Measurements from ENCODE around the gene AKR1A1.
A peak's percentile ranks its signal among the peaks of the same experiment; 100 is the strongest.

The AKR1A1 gene

GRCh38 chr1:45566722-45567121, 16.1 kb downstream of the AKR1A1 start:
- Histone ChIP-seq H2BK15ac (ENCODE audit: low read depth, poor library complexity, severe bottlenecking) (no peak overlapping the region), H3K23ac (ENCODE audit: low read length in 2 of 2) (no peak overlapping the region), H4K8ac (ENCODE audit: low read length) (no peak overlapping the region), H3K79me1 (replicated peaks; ENCODE audit: low read length, poor library complexity, severe bottlenecking) (peaks cover 30% of the 10 kb centered on the region), H4K91ac (ENCODE audit: low read length) (no peak overlapping the region), H2BK5ac (ENCODE audit: low read depth, low read length, poor library complexity, severe bottlenecking) (no peak overlapping the region), H3K18ac (ENCODE audit: low read depth in 1 of 2, low read length in 2 of 2) (no peak overlapping the region), H2BK120ac (ENCODE audit: low read depth, low read length) (no peak overlapping the region), H3K9me3 (ENCODE audit: control insufficient read depth, low read length) (no peaks in the 10 kb centered on the region), H3K4me1 (ENCODE audit: control insufficient read depth, insufficient read depth, low read depth, low read length) (no peaks in the 10 kb centered on the region), H3K4me2 (ENCODE audit: low read length, poor library complexity, severe bottlenecking) (no peak overlapping the region), H3K27me3 (ENCODE audit: control insufficient read depth in 1 of 2, insufficient read depth in 1 of 2, low read length in 2 of 2) (no peaks in the 10 kb centered on the region), H3K9ac (ENCODE audit: low read length) (peak overlapping the region; percentile 27), H2AFZ (ENCODE audit: low read depth, low read length) (no peak overlapping the region), H3K4ac (ENCODE audit: low read depth in 1 of 2, low read length in 2 of 2) (no peak overlapping the region), H3K27ac (ENCODE audit: low read length, poor library complexity, severe bottlenecking) (no peak overlapping the region), H3K36me3 (ENCODE audit: control insufficient read depth in 1 of 2, insufficient read depth in 2 of 2, low read depth in 1 of 2, low read length in 2 of 2) (peaks cover 64 to 70% of the 10 kb centered on the region in 2 experiments), H3K4me3 (ENCODE audit: insufficient read depth in 1 of 2, low read depth in 1 of 2, low read length in 2 of 2) (no peak overlapping the region), H3K14ac (ENCODE audit: low read length in 2 of 2) (no peak overlapping the region), H2BK12ac (ENCODE audit: low read length in 2 of 2) (no peak overlapping the region), H2AK5ac (ENCODE audit: low read length, severe bottlenecking) (no peak overlapping the region)
- WGBS: 75% methylated on average over 5 of the region's 5 CpGs
- no peak for DNase-seq

GRCh38 chr1:45567911-45568310, 17.3 kb downstream of the AKR1A1 start:
- Histone ChIP-seq H3K79me1 (replicated peaks; ENCODE audit: low read length, poor library complexity, severe bottlenecking) (peaks cover 25% of the 10 kb centered on the region), H4K8ac (ENCODE audit: low read length) (peak overlapping the region; percentile 19), H3K4me2 (ENCODE audit: low read length, poor library complexity, severe bottlenecking) (no peak overlapping the region), H2BK5ac (ENCODE audit: low read depth, low read length, poor library complexity, severe bottlenecking) (no peak overlapping the region), H3K4ac (ENCODE audit: low read depth in 1 of 2, low read length in 2 of 2) (no peak overlapping the region), H3K18ac (ENCODE audit: low read depth in 1 of 2, low read length in 2 of 2) (no peak overlapping the region), H2BK15ac (ENCODE audit: low read depth, poor library complexity, severe bottlenecking) (no peak overlapping the region), H4K91ac (ENCODE audit: low read length) (no peak overlapping the region), H3K36me3 (ENCODE audit: control insufficient read depth in 1 of 2, insufficient read depth in 2 of 2, low read depth in 1 of 2, low read length in 2 of 2) (peaks cover 57 to 59% of the 10 kb centered on the region in 2 experiments), H3K27me3 (ENCODE audit: control insufficient read depth in 1 of 2, insufficient read depth in 1 of 2, low read length in 2 of 2) (no peaks in the 10 kb centered on the region), H2AK5ac (ENCODE audit: low read length, severe bottlenecking) (no peak overlapping the region), H3K4me3 (ENCODE audit: insufficient read depth in 1 of 2, low read depth in 1 of 2, low read length in 2 of 2) (no peak overlapping the region), H3K9me3 (ENCODE audit: control insufficient read depth, low read length) (no peaks in the 10 kb centered on the region), H3K9ac (ENCODE audit: low read length) (no peak overlapping the region), H2BK120ac (ENCODE audit: low read depth, low read length) (no peak overlapping the region), H3K27ac (ENCODE audit: low read length, poor library complexity, severe bottlenecking) (no peak overlapping the region), H3K14ac (ENCODE audit: low read length in 2 of 2) (no peak overlapping the region), H3K4me1 (ENCODE audit: control insufficient read depth, insufficient read depth, low read depth, low read length) (no peaks in the 10 kb centered on the region), H3K23ac (ENCODE audit: low read length in 2 of 2) (no peak overlapping the region), H2BK12ac (ENCODE audit: low read length in 2 of 2) (no peak overlapping the region), H2AFZ (ENCODE audit: low read depth, low read length) (no peak overlapping the region)
- 92% methylated on average over 7 of the region's 7 CpGs for WGBS
- no peak for DNase-seq

GRCh38 chr1:45568421-45568820, 17.8 kb downstream of the AKR1A1 start:
- H3K4me3 ChIP-seq (ENCODE audit: insufficient read depth in 1 of 2, low read depth in 1 of 2, low read length in 2 of 2): no peak overlapping the region
- no peak overlapping the region for H4K91ac ChIP-seq (ENCODE audit: low read length)
- DNase-seq: no peak
- no peak overlapping the region for H2AFZ ChIP-seq (ENCODE audit: low read depth, low read length)
- H3K27me3 ChIP-seq (ENCODE audit: control insufficient read depth in 1 of 2, insufficient read depth in 1 of 2, low read length in 2 of 2): no peaks in the 10 kb centered on the region
- no peak overlapping the region for H3K9ac ChIP-seq (ENCODE audit: low read length)
- no peaks in the 10 kb centered on the region for H3K9me3 ChIP-seq (ENCODE audit: control insufficient read depth, low read length)
- no peak overlapping the region for H3K27ac ChIP-seq (ENCODE audit: low read length, poor library complexity, severe bottlenecking)
- H3K79me1 ChIP-seq (replicated peaks; ENCODE audit: low read length, poor library complexity, severe bottlenecking): peaks cover 26% of the 10 kb centered on the region
- no peak overlapping the region for H2AK5ac ChIP-seq (ENCODE audit: low read length, severe bottlenecking)
- no peak overlapping the region for H3K4me2 ChIP-seq (ENCODE audit: low read length, poor library complexity, severe bottlenecking)
- no peak overlapping the region for H3K23ac ChIP-seq (ENCODE audit: low read length in 2 of 2)
- no peak overlapping the region for H3K14ac ChIP-seq (ENCODE audit: low read length in 2 of 2)
- H2BK15ac ChIP-seq (ENCODE audit: low read depth, poor library complexity, severe bottlenecking): no peak overlapping the region
- H2BK12ac ChIP-seq (ENCODE audit: low read length in 2 of 2): no peak overlapping the region
- H3K4ac ChIP-seq (ENCODE audit: low read depth in 1 of 2, low read length in 2 of 2): no peak overlapping the region
- H3K36me3 ChIP-seq (ENCODE audit: control insufficient read depth in 1 of 2, insufficient read depth in 2 of 2, low read depth in 1 of 2, low read length in 2 of 2): peaks cover 56% of the 10 kb centered on the region in 2 experiments
- no peak overlapping the region for H4K8ac ChIP-seq (ENCODE audit: low read length)
- no peak overlapping the region for H2BK120ac ChIP-seq (ENCODE audit: low read depth, low read length)
- H3K4me1 ChIP-seq (ENCODE audit: control insufficient read depth, insufficient read depth, low read depth, low read length): no peaks in the 10 kb centered on the region
- no peak overlapping the region for H2BK5ac ChIP-seq (ENCODE audit: low read depth, low read length, poor library complexity, severe bottlenecking)
- H3K18ac ChIP-seq (ENCODE audit: low read depth in 1 of 2, low read length in 2 of 2): no peak overlapping the region
- WGBS: 93% methylated on average over 4 of the region's 4 CpGs

- no peak overlapping the region for H3K4me3 ChIP-seq (ENCODE audit: insufficient read depth in 1 of 2, low read depth in 1 of 2, low read length in 2 of 2)
- H3K9me3 ChIP-seq (ENCODE audit: control insufficient read depth, low read length): no peaks in the 10 kb centered on the region
- no peak overlapping the region for H2BK120ac ChIP-seq (ENCODE audit: low read depth, low read length)
- H3K79me1 ChIP-seq (replicated peaks; ENCODE audit: low read length, poor library complexity, severe bottlenecking): peaks cover 19% of the 10 kb centered on the region
- H3K23ac ChIP-seq (ENCODE audit: low read length in 2 of 2): no peak overlapping the region
- no peak overlapping the region for H2BK15ac ChIP-seq (ENCODE audit: low read depth, poor library complexity, severe bottlenecking)
- H3K18ac ChIP-seq (ENCODE audit: low read depth in 1 of 2, low read length in 2 of 2): no peak overlapping the region
- no peaks in the 10 kb centered on the region for H3K27me3 ChIP-seq (ENCODE audit: control insufficient read depth in 1 of 2, insufficient read depth in 1 of 2, low read length in 2 of 2)
- DNase-seq: no peak
- no peak overlapping the region for H2BK12ac ChIP-seq (ENCODE audit: low read length in 2 of 2)
- no peak overlapping the region for H2AFZ ChIP-seq (ENCODE audit: low read depth, low read length)
- whole genome bisulfite sequencing: 88% methylated on average over 4 of the region's 4 CpGs
- no peaks in the 10 kb centered on the region for H3K4me1 ChIP-seq (ENCODE audit: control insufficient read depth, insufficient read depth, low read depth, low read length)
- no peak overlapping the region for H4K91ac ChIP-seq (ENCODE audit: low read length)
- H3K9ac ChIP-seq (ENCODE audit: low read length): no peak overlapping the region
- H3K36me3 ChIP-seq (ENCODE audit: control insufficient read depth in 1 of 2, insufficient read depth in 2 of 2, low read depth in 1 of 2, low read length in 2 of 2): peaks cover 48 to 50% of the 10 kb centered on the region in 2 experiments
- H3K4me2 ChIP-seq (ENCODE audit: low read length, poor library complexity, severe bottlenecking): no peak overlapping the region
- no peak overlapping the region for H2BK5ac ChIP-seq (ENCODE audit: low read depth, low read length, poor library complexity, severe bottlenecking)
- no peak overlapping the region for H4K8ac ChIP-seq (ENCODE audit: low read length)
- no peak overlapping the region for H2AK5ac ChIP-seq (ENCODE audit: low read length, severe bottlenecking)
- no peak overlapping the region for H3K27ac ChIP-seq (ENCODE audit: low read length, poor library complexity, severe bottlenecking)
- no peak overlapping the region for H3K4ac ChIP-seq (ENCODE audit: low read depth in 1 of 2, low read length in 2 of 2)
- no peak overlapping the region for H3K14ac ChIP-seq (ENCODE audit: low read length in 2 of 2)
These were observed 18.9 kb downstream of the AKR1A1 start for GRCh38 chr1:45569571-45569961.
